Neutrophil (primary cell): ENCODE results near the gene REXO1.

ENCODE experiments used
- H3K27ac ChIP-seq: fragments of 200-600 bp; sonication (generic); 2 replicates; pipeline ENCODE4 v1.5.1; 2016; ENCODE audit warnings: mild to moderate bottlenecking, moderate library complexity
- H3K27me3 ChIP-seq: fragments of 200-600 bp; sonication (generic); 2 replicates; pipeline ENCODE4 v1.6.0; 2016; ENCODE audit warnings: mild to moderate bottlenecking
- H3K36me3 ChIP-seq: fragments of 200-600 bp; sonication (generic); 2 replicates; pipeline ENCODE4 v1.5.1; 2017
- H3K4me1 ChIP-seq, 2 experiments: fragments of 200-600 bp in 1 of 2; sonication (generic) in 1 of 2; 1 replicate in 1 of 2; 2 replicates in 1 of 2; pipeline versions ENCODE4 v1.5.1 to v1.6.1; 2013 to 2016; ENCODE audit warnings: low read depth in 1 of 2, low read length in 1 of 2, mild to moderate bottlenecking in 1 of 2, moderate library complexity in 1 of 2; ENCODE audit not compliant: control insufficient read depth in 1 of 2, insufficient read depth in 1 of 2
- H3K4me3 ChIP-seq, 2 experiments: fragments of 200-600 bp in 1 of 2; sonication (generic) in 1 of 2; 1 replicate in 1 of 2; 2 replicates in 1 of 2; pipeline ENCODE4 v1.5.1; 2013 to 2016; ENCODE audit warnings: low read depth in 1 of 2, low read length in 1 of 2, mild to moderate bottlenecking in 1 of 2, moderate library complexity in 1 of 2
- H3K9me3 ChIP-seq: fragments of 200-600 bp; sonication (generic); 2 replicates; pipeline ENCODE4 v1.5.1; 2016
- TF ChIP-seq, protein P1 (sequence below): fragments of 200-600 bp; sonication (generic); IDR thresholded peaks from 2 replicates; pipeline ENCODE4 v1.5.1; 2016; ENCODE audit warnings: antibody characterized with exemption

REXO1 gene

DNA sequence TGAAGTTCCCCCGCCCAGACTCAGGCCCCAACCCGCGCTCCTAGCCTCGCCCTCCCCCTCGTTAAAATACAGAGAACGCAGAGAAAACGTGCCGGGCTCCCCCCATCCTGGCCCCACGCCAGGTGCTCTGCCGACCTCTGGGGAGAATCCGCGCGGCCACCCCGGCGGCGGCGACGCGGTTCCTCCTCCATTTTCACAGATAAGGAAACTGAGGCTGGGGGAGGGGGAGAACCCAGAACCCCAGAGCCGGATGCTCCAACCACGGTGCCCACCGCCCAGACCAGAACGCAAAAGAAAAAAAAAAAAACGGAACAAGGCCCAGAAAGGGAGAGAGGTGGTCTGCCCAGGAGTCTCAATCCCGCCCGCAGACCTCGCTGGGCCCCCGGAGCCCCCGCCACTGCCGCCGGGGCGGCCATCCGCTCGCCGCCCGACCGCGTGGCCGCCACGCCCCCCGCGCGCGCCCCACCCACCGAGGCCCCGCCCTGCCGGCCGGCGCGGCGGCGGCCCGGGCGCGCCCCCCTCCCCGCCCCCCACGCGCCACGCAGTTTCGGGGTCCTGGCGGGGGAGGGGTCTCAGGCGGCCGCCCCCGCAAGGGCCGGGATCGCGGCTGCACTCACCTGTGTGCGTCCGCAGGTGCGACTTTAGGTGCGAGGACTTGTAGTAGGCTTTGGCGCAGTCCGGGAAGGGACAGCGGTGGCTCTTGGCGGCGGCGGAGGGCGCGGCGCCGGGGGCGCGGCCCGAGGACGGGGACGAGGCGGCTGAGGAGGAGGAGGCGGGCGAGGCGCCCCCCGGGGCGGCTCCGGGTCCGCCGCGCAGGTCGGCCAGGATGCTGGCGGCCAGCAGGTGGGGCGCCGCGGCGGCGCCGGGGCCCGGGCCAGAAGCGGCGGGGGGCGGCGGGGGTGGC lies 14.4 kb upstream of the REXO1 start:
- TF ChIP-seq, protein P1, sequence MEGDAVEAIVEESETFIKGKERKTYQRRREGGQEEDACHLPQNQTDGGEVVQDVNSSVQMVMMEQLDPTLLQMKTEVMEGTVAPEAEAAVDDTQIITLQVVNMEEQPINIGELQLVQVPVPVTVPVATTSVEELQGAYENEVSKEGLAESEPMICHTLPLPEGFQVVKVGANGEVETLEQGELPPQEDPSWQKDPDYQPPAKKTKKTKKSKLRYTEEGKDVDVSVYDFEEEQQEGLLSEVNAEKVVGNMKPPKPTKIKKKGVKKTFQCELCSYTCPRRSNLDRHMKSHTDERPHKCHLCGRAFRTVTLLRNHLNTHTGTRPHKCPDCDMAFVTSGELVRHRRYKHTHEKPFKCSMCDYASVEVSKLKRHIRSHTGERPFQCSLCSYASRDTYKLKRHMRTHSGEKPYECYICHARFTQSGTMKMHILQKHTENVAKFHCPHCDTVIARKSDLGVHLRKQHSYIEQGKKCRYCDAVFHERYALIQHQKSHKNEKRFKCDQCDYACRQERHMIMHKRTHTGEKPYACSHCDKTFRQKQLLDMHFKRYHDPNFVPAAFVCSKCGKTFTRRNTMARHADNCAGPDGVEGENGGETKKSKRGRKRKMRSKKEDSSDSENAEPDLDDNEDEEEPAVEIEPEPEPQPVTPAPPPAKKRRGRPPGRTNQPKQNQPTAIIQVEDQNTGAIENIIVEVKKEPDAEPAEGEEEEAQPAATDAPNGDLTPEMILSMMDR, result no peak
- peaks cover 49 to 60% of the 10 kb centered on the region in 2 experiments for H3K4me1 ChIP-seq

DNA sequence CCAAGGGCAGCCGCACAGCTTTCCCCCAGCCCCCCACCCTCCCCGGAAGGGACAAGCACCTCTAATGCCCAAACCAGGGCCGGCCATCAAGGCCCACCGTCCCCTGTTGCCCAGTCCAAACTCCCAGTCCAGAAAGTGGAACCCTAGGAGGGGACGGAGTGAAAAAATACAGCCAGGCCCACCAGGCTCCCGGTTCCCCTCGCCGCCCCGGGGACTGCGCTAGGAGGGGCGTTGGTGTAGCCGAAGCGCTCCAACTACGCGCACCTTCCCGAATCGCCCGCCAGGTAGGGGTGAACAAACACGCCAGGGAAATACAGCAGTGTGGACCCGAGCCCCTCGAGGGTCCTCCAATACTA lies 13.8 kb upstream of the REXO1 start:
- Histone ChIP-seq H3K36me3 (no peaks in the 10 kb centered on the region), H3K4me1 (peaks cover 55 to 66% of the 10 kb centered on the region in 2 experiments), H3K27ac (peak overlapping the region; percentile 99), H3K27me3 (no peaks in the 10 kb centered on the region), H3K4me3 (peak overlapping the region; percentile 72 to 78), H3K9me3 (no peaks in the 10 kb centered on the region)
- TF ChIP-seq, protein P1, result no peak

More for the DNA sequence above, 14.4 kb upstream of the REXO1 start:
- H3K36me3 ChIP-seq, result no peaks in the 10 kb centered on the region
- H3K4me3 ChIP-seq, result peak overlapping the region; percentile 72 to 78
- peak overlapping the region; percentile 99 for H3K27ac ChIP-seq
- H3K9me3 ChIP-seq, result no peaks in the 10 kb centered on the region
- no peaks in the 10 kb centered on the region for H3K27me3 ChIP-seq

DNA sequence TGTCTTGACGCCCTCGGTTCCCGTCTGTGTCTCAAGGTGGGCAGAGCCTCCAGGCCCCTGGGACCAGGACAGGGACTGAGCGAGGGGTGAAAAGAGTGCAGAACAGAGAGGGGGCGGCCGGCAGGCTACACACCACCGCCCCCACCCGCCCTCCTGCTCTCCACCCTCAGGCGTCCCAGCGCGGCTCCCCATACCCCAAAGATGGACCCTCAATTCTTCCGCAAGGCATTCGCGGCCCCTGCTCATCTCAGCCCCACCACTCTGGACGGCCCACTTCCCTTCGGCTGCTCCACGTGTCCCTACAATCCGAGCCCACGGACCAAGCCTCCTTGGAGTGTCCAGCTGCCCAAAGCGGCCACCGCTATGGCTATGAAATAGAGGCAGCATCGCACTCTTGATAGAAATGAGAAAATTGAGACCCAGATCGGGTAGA lies 13.3 kb upstream of the REXO1 start:
- Histone ChIP-seq H3K9me3 (no peaks in the 10 kb centered on the region), H3K27me3 (no peaks in the 10 kb centered on the region), H3K4me3 (peak overlapping the region; percentile 72 to 78), H3K36me3 (no peaks in the 10 kb centered on the region), H3K27ac (peak overlapping the region; percentile 99), H3K4me1 (peaks cover 57 to 70% of the 10 kb centered on the region in 2 experiments)
- TF ChIP-seq, protein P1, result no peak

DNA sequence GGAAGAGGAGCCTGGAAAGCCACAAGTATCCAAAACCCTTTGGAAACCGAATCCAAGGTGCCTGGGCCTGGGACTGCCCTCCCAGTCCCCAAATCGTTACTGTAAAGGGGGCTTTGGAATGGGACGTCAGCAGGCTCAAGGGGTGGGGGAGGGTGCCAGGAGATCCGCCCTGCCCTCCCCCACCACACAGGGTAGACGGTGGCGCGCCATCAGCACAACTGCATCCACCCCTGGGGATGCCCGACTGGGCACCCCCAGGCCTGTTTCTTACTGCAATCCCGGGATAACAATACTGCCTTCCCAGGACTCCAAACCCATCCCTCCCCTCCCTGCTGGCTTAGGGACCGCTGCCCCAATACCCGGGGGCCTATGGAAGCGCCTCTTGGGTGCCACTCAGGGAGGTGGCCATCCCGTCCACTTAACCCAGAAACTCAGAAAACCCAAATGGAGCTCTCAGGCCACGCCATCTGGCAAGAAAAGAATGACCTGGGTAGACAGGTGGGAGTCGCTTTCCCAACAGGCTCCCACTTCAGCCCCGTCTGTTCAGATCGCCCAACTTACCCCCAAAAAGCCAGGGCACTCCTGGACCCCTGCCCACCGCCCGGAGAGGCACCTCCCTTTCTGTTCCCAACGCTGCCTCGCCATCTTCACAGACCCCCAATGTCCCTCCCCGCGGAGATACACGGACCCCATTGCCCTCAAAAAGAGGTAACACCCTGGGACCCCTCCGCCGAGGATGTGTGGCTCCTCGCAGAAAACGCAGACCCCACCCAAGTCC lies 12.7 kb upstream of the REXO1 start:
- no peaks in the 10 kb centered on the region for H3K9me3 ChIP-seq
- no peak overlapping the region for H3K27ac ChIP-seq
- TF ChIP-seq, protein P1, result no peak
- H3K27me3 ChIP-seq, result no peaks in the 10 kb centered on the region
- peaks cover 63 to 76% of the 10 kb centered on the region in 2 experiments for H3K4me1 ChIP-seq
- peak overlapping the region; percentile 72 to 78 for H3K4me3 ChIP-seq
- H3K36me3 ChIP-seq, result no peaks in the 10 kb centered on the region

DNA sequence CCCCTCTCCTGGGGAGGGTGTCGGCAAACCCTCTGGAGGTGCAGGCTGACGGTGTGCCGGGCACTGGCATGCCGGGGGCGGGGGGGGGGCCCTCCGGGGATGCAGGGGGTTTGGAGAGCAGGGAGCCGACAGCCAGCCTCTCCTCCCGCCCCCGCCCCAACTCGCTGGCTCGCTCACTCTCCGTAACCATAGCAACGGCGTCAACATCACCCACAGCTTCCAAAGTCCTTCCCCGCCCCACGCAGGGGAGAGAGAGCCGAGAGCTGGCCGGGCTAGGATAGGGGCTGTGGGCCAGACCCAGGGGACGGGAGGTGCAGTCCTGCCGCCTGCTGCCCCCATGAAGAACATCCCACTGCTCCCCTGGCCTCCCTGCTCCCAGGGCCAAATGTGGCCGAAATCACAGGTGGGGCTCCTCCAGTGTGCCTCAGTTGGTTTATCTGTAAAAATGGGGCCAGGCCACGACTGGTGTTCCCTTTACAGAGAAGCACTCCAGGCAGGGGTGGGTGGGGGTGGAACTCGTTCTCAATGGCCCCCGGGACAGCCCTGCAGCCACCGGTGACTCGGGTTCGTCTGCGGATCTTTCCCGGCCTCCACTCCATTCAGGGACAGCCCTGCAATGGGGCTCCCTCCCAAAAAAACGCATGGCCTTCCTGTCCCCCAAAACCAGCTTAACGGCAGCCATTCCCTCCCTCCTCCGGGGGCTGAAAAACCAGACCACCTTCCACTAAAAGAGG lies 11.9 kb upstream of the REXO1 start:
- H3K27me3 ChIP-seq, result no peaks in the 10 kb centered on the region
- H3K4me1 ChIP-seq, result peaks cover 68 to 81% of the 10 kb centered on the region in 2 experiments
- no peaks in the 10 kb centered on the region for H3K36me3 ChIP-seq
- no peak overlapping the region for H3K4me3 ChIP-seq
- no peaks in the 10 kb centered on the region for H3K9me3 ChIP-seq
- no peak overlapping the region for H3K27ac ChIP-seq
- TF ChIP-seq, protein P1, result no peak
